HEK293 (cell line): ENCODE measurements around the gene GSTT4.

Experiments used
- AEBP2 ChIP-seq: fragments of 450-650 bp; formaldehyde crosslinking; IDR thresholded peaks from 2 replicates; pipeline ENCODE4 v1.5.1; 2016; ENCODE audit warnings: missing biosample characterization, missing genetic modification characterization, borderline replicate concordance
- FEZF1 ChIP-seq: fragments of 450-650 bp; formaldehyde crosslinking; IDR thresholded peaks from 2 replicates; pipeline ENCODE4 v1.5.1; 2016; ENCODE audit warnings: missing biosample characterization, missing genetic modification characterization
- KLF1 ChIP-seq: fragments of 450-650 bp; formaldehyde crosslinking; IDR thresholded peaks from 2 replicates; pipeline ENCODE4 v1.5.1; 2016; ENCODE audit warnings: missing biosample characterization, missing genetic modification characterization
- KLF16 ChIP-seq: fragments of 450-650 bp; formaldehyde crosslinking; IDR thresholded peaks from 2 replicates; pipeline ENCODE4 v1.5.1; 2017; ENCODE audit warnings: missing biosample characterization, missing genetic modification characterization
- KLF17 ChIP-seq: fragments of 450-650 bp; formaldehyde crosslinking; IDR thresholded peaks from 2 replicates; pipeline ENCODE4 v1.5.1; 2016; ENCODE audit warnings: missing biosample characterization, missing genetic modification characterization
- KLF7 ChIP-seq: fragments of 450-650 bp; formaldehyde crosslinking; IDR thresholded peaks from 2 replicates; pipeline ENCODE4 v1.5.1; 2016; ENCODE audit warnings: missing biosample characterization, missing genetic modification characterization, borderline replicate concordance
- OVOL3 ChIP-seq: fragments of 450-650 bp; formaldehyde crosslinking; IDR thresholded peaks from 2 replicates; pipeline ENCODE4 v1.5.1; 2016; ENCODE audit warnings: missing biosample characterization, missing genetic modification characterization
- PRDM6 ChIP-seq: fragments of 450-650 bp; formaldehyde crosslinking; IDR thresholded peaks from 2 replicates; pipeline ENCODE4 v1.5.1; 2017; ENCODE audit warnings: missing biosample characterization, missing genetic modification characterization
- SALL2 ChIP-seq: fragments of 450-650 bp; formaldehyde crosslinking; IDR thresholded peaks from 2 replicates; pipeline ENCODE4 v1.5.0; 2017; ENCODE audit warnings: missing biosample characterization, mild to moderate bottlenecking, missing genetic modification characterization, borderline replicate concordance
- SP2 ChIP-seq: fragments of 450-650 bp; formaldehyde crosslinking; IDR thresholded peaks from 2 replicates; pipeline ENCODE4 v1.5.1; 2016; ENCODE audit warnings: missing biosample characterization, missing genetic modification characterization
- SP3 ChIP-seq: fragments of 450-650 bp; formaldehyde crosslinking; IDR thresholded peaks from 2 replicates; pipeline ENCODE4 v1.5.1; 2016; ENCODE audit warnings: missing biosample characterization, missing genetic modification characterization
- ZBTB21 ChIP-seq: fragments of 450-650 bp; formaldehyde crosslinking; IDR thresholded peaks from 2 replicates; pipeline ENCODE4 v1.5.1; 2017; ENCODE audit warnings: missing biosample characterization, missing genetic modification characterization
- ZNF10 ChIP-seq: fragments of 450-650 bp; formaldehyde crosslinking; IDR thresholded peaks from 2 replicates; pipeline ENCODE4 v1.5.1; 2017; ENCODE audit warnings: missing biosample characterization, missing genetic modification characterization
- ZNF138 ChIP-seq: fragments of 450-650 bp; formaldehyde crosslinking; IDR thresholded peaks from 2 replicates; pipeline ENCODE4 v1.5.1; 2016; ENCODE audit warnings: missing biosample characterization, missing genetic modification characterization, borderline replicate concordance
- ZNF146 ChIP-seq: fragments of 450-650 bp; formaldehyde crosslinking; IDR thresholded peaks from 2 replicates; pipeline ENCODE4 v1.5.1; 2016; ENCODE audit warnings: missing biosample characterization, missing genetic modification characterization
- ZNF155 ChIP-seq: fragments of 450-650 bp; formaldehyde crosslinking; IDR thresholded peaks from 2 replicates; pipeline ENCODE4 v1.5.1; 2016; ENCODE audit warnings: missing biosample characterization, missing genetic modification characterization
- ZNF18 ChIP-seq: fragments of 450-650 bp; formaldehyde crosslinking; IDR thresholded peaks from 2 replicates; pipeline ENCODE4 v1.5.1; 2016; ENCODE audit warnings: missing biosample characterization, missing genetic modification characterization
- ZNF202 ChIP-seq: fragments of 450-650 bp; formaldehyde crosslinking; IDR thresholded peaks from 2 replicates; pipeline ENCODE4 v1.5.1; 2016; ENCODE audit warnings: missing biosample characterization, missing genetic modification characterization, borderline replicate concordance
- ZNF223 ChIP-seq: fragments of 450-650 bp; formaldehyde crosslinking; IDR thresholded peaks from 2 replicates; pipeline ENCODE4 v1.5.1; 2016; ENCODE audit warnings: missing biosample characterization, missing genetic modification characterization
- ZNF324 ChIP-seq: fragments of 450-650 bp; formaldehyde crosslinking; IDR thresholded peaks from 2 replicates; pipeline ENCODE4 v1.5.1; 2016; ENCODE audit warnings: missing biosample characterization, missing genetic modification characterization
- ZNF366 ChIP-seq: fragments of 450-650 bp; formaldehyde crosslinking; conservative IDR thresholded peaks from 2 replicates; pipeline ENCODE4 v1.5.1; 2016; ENCODE audit warnings: missing biosample characterization, missing genetic modification characterization
- ZNF423 ChIP-seq: fragments of 450-650 bp; formaldehyde crosslinking; IDR thresholded peaks from 2 replicates; pipeline ENCODE4 v1.5.1; 2016; ENCODE audit warnings: missing biosample characterization, missing genetic modification characterization
- ZNF473 ChIP-seq: fragments of 450-650 bp; formaldehyde crosslinking; IDR thresholded peaks from 2 replicates; pipeline ENCODE4 v1.5.1; 2017; ENCODE audit warnings: missing biosample characterization, missing genetic modification characterization
- ZNF48 ChIP-seq: fragments of 450-650 bp; formaldehyde crosslinking; IDR thresholded peaks from 2 replicates; pipeline ENCODE4 v1.5.1; 2016; ENCODE audit warnings: missing biosample characterization, missing genetic modification characterization
- ZNF513 ChIP-seq: fragments of 450-650 bp; IDR thresholded peaks from 2 replicates; pipeline ENCODE4 v1.5.1; 2018; ENCODE audit warnings: missing biosample characterization, missing genetic modification characterization
- ZNF521 ChIP-seq: fragments of 450-650 bp; formaldehyde crosslinking; IDR thresholded peaks from 2 replicates; pipeline ENCODE4 v1.5.1; 2017; ENCODE audit warnings: missing biosample characterization, mild to moderate bottlenecking, missing genetic modification characterization
- ZNF549 ChIP-seq: fragments of 450-650 bp; IDR thresholded peaks from 2 replicates; pipeline ENCODE4 v1.5.1; 2018; ENCODE audit warnings: missing biosample characterization, missing genetic modification characterization, mild to moderate bottlenecking, inconsistent platforms, moderate library complexity
- ZNF558 ChIP-seq: fragments of 450-650 bp; formaldehyde crosslinking; IDR thresholded peaks from 2 replicates; pipeline ENCODE4 v1.5.1; 2016; ENCODE audit warnings: missing biosample characterization, missing genetic modification characterization
- ZNF560 ChIP-seq: fragments of 450-650 bp; formaldehyde crosslinking; IDR thresholded peaks from 2 replicates; pipeline ENCODE4 v1.5.1; 2017; ENCODE audit warnings: missing biosample characterization, missing genetic modification characterization, borderline replicate concordance
- ZNF571 ChIP-seq: fragments of 450-650 bp; formaldehyde crosslinking; IDR thresholded peaks from 2 replicates; pipeline ENCODE4 v1.5.0; 2017; ENCODE audit warnings: missing biosample characterization, missing genetic modification characterization
- ZNF624 ChIP-seq: fragments of 450-650 bp; formaldehyde crosslinking; IDR thresholded peaks from 2 replicates; pipeline ENCODE4 v1.5.1; 2017; ENCODE audit warnings: missing biosample characterization, missing genetic modification characterization
- ZNF645 ChIP-seq: fragments of 450-650 bp; formaldehyde crosslinking; IDR thresholded peaks from 2 replicates; pipeline ENCODE4; 2016; ENCODE audit warnings: missing biosample characterization, missing genetic modification characterization
- ZNF654 ChIP-seq: fragments of 450-650 bp; formaldehyde crosslinking; IDR thresholded peaks from 2 replicates; pipeline ENCODE4 v1.5.1; 2016; ENCODE audit warnings: low read depth, missing biosample characterization, missing genetic modification characterization

The GSTT4 gene

GRCh38 chr22:23970201-23970641, 35.0 kb downstream of the GSTT4 start (continued):
- TF ChIP-seq PRDM6 = no peak
- TF ChIP-seq KLF16 = peak; percentile 73; the same call in 1 of the 2 replicates
- TF ChIP-seq SP3 (tag by site-specific recombination) = no peak
- TF ChIP-seq ZNF473 (tag by site-specific recombination) = no peak
- no peak for TF ChIP-seq ZNF146 (tag by site-specific recombination)
- peak; percentile 74; the same call in 1 of the 2 replicates for TF ChIP-seq ZNF521 (tag by site-specific recombination)
- no peak for TF ChIP-seq ZNF645 (tag by site-specific recombination)
- TF ChIP-seq KLF1 = no peak
- no peak for TF ChIP-seq ZNF423 (tag by site-specific recombination)
- TF ChIP-seq ZNF223 = no peak
- TF ChIP-seq ZBTB21 (tag by site-specific recombination) = no peak
- TF ChIP-seq FEZF1 = no peak
- TF ChIP-seq ZNF18 (tag by site-specific recombination) = peak; percentile 100
- no peak for TF ChIP-seq ZNF138
- TF ChIP-seq ZNF366 (tag by site-specific recombination) = no peak
- TF ChIP-seq ZNF558 (tag by site-specific recombination) = no peak
- 0 out of 2 replicates have a peak, but pooled peaks have one; percentile 56 for TF ChIP-seq KLF7 (tag by site-specific recombination)
- TF ChIP-seq ZNF624 (tag by site-specific recombination) = no peak
- TF ChIP-seq ZNF10 (tag by site-specific recombination) = no peak
- 0 out of 2 replicates have a peak, but pooled peaks have one; percentile 27 for TF ChIP-seq SALL2 (tag by site-specific recombination)
- TF ChIP-seq ZNF155 (tag by site-specific recombination) = 0 out of 2 replicates have a peak, but pooled peaks have one; percentile 12
- TF ChIP-seq AEBP2 = no peak
- TF ChIP-seq OVOL3 (tag by site-specific recombination) = no peak
- TF ChIP-seq ZNF48 (tag by site-specific recombination) = no peak
- TF ChIP-seq SP2 (tag by site-specific recombination) = no peak
- no peak for TF ChIP-seq ZNF571 (tag by site-specific recombination)
- TF ChIP-seq ZNF513 (tag by site-specific recombination) = no peak
- TF ChIP-seq ZNF324 = no peak
- TF ChIP-seq KLF17 (tag by site-specific recombination) = no peak
- no peak for TF ChIP-seq ZNF202 (tag by site-specific recombination)
- no peak for TF ChIP-seq ZNF654 (tag by site-specific recombination)
- no peak for TF ChIP-seq ZNF549 (tag by site-specific recombination)
- TF ChIP-seq ZNF560 (tag by site-specific recombination) = no peak
